SKM-1 (cell line): ENCODE measurements around the gene APBB3.
A peak's percentile ranks its signal among the peaks of the same experiment; 100 is the strongest.

Experiments used
- DNase-seq: peaks from one replicate; lab custom pipeline; 2025; ENCODE audit not compliant: unreplicated experiment; lab: John Stamatoyannopoulos, UW

APBB3 gene

GRCh38 chr5:140555747-140556312 lies 8.6 kb downstream of the APBB3 start:
- no peak for DNase-seq

- no peak for DNase-seq
Observed at GRCh38 chr5:140554454-140554853, 9.9 kb downstream of the APBB3 start.

- DNase-seq = no peak
Observed at GRCh38 chr5:140553657-140554056, 10.7 kb downstream of the APBB3 start.

DNA sequence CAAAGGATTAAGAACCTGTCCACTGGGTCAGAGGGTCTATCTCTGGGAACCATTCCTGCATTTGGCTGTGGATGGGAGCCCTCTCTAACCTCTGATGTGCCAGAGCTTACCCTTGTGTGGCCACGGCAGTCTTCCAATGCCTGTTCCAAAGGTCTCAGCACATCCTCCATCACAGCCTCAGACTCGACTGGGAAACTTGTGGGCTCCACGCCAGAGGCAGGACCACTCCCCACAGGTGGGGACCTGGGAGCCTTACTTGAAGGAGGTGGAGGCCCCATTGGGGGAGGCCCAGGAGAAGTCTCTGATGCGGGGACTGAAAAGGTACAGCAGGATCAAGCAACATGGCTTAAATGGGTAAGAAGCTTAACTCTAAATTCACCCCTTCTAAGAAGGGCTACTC lies 12.5 kb downstream of the APBB3 start:
- no peak for DNase-seq

GRCh38 chr5:140550147-140551079 lies 14.0 kb downstream of the APBB3 start:
- no peak for DNase-seq

DNA sequence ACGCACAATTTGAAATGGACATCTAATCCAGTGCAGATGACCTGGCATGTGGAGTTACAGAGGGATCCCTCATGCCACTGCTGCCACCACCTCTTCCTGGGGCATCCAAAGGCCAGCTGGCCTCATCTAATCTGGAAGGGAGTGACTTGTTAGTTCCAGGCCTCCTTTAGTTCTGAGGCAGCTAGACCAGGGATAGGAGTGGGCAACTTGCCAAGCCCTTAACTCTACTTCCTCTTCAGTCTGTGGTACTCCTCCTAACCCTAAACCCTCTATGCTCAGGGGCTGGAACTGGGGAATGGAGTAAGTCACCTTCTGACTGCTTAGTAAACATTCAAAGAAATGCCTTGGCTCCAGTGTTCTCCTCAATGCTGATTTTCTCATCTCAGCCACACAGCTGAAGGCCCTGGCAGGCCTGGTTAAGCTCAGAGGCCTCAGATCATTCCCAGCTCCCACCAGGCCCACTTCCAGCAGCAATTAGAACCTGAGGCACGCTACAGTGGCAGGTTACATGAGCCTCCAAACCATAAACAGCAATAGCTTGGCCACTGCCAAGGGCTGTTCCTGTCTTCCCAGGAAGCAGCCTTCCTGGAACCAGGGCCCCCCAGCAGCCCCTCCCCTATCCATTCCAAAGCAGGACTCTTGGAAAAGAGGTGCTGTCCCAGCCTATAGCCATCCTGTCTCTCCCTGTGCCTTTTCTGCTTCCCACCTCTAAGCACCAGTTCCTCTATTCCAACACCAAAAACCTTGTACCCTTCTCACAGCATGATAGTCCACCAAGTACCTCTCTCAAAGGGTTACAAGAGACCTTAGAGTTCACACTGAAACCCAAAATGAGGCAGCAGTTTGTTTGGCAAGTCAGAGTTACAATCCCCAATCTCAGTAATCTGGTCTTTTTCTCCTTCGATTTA lies 14.9 kb downstream of the APBB3 start:
- DNase-seq = peak; percentile 84

- no peak for DNase-seq
Observed at GRCh38 chr5:140548791-140549190, 15.6 kb downstream of the APBB3 start.

- no peak for DNase-seq
Observed at GRCh38 chr5:140548300-140548688, 16.1 kb downstream of the APBB3 start.

DNA sequence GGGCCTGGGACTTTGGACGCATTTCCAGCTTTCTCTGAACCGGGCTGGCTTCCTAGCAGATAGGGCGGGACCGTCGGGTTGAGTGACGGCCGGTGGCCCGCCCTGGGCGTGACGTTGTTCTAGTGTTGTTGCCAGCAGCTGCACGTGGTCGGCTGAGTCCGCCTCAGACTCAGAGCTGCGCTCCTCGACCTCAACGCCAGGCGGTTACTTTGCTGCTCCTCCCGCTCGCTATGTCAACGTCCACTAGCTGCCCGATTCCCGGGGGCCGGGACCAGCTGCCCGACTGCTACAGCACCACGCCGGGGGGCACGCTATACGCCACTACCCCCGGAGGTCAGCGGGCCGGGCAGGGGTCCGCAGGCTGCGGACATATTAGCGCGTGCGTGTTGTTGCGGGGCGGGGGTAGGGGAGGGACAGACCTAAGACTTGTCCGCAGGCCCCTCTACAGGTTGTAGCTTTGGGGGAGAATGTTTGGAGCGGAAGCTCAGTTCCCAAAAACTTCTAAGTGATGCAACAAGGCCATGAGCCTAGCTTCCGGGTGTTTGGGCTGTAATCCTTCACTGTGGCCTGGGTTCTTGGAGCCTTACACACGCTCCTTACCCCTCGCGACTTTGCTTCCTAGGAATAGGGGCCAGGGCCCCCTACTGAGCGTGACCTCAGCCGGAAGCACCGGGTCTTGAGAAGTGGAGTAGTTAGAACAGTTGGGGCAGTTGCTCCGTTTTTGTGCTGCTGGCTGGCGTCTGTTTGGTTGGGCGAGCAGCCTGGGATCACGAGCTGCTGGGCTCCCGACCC lies 16.7 kb downstream of the APBB3 start, which contains the start of gene EIF4EBP3:
TSS of gene EIF4EBP3 (plus strand) at position 155 of the 792 bp plus-strand sequence. CDS start at position 231, 76 bp downstream.
- peak; percentile 90 for DNase-seq

DNA sequence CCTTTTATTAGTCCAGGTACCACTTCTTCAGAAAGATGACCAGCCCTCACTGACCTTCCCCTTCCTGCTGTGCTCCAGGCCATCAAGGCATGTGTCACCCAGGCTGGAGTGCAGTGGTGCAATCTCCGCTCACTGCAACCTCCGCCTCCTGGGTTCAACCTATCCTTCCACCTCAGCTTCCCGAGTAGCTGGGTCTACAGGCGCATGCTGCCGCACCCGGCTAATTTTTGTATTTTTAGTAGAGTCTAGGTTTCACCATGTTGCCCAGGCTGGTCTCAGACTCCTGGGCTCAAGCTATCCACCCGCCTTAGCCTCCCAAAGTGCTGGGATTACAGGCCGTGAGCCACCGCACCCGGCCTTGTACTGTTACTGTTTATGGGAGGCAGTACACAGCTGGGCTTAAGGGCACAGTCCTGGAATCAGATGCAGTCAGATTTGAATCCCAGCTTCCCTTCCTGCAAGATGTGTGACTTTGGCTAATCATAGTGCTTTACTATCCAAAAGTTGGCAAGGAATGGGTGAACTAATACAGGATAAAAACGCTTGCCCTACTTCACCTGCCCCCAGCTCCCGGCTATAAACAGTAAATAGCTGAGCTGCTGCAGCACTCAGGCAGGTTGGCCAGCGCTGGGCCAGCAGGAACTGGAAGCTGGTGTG lies 17.4 kb downstream of the APBB3 start:
- DNase-seq = no peak

DNA sequence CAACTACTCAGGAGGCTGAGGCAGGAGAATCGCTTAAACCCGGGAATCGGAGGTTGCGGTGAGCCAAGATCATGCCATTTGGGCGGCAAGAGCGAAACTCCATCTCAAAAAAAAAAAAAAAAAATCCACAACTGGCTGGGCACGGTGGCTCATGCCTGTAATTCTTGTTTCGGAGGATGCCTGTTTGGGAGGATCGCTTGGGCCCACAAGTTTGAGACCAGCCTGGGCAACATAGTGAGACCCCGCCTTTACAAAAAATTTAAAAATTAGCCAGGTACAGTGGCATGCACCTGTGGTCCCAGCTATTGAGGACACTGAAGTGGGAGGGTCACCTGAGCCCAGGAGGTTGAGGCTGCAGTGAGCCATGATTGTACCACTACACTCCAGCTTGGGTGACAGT lies 18.8 kb downstream of the APBB3 start:
- DNase-seq = no peak

- DNase-seq = no peak
Observed at GRCh38 chr5:140544986-140545385, 19.4 kb downstream of the APBB3 start.

DNA sequence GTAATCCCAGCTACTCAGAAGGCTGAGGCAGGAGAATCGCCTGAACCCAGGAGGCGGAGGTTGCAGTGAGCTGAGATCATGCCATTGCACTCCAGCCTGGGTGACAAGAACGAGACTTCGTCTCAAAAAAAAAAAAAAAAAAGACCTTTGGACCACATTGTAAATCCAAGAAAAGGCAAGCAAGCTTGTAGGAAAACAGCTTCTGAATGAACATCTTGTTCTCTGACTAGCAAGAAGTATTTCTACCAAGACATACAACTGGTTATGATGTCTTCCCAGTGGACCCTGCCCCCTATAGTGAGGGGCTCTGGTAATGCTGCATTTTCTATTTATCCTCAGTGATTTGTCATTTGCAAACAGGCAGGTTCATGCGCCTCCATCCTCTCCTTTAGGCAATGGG lies 21.4 kb downstream of the APBB3 start:
- DNase-seq = no peak

- no peak for DNase-seq
Observed at GRCh38 chr5:140540227-140540626, 24.2 kb downstream of the APBB3 start.

GRCh38 chr5:140524003-140524402 lies 40.4 kb downstream of the APBB3 start:
- no peak for DNase-seq

DNA sequence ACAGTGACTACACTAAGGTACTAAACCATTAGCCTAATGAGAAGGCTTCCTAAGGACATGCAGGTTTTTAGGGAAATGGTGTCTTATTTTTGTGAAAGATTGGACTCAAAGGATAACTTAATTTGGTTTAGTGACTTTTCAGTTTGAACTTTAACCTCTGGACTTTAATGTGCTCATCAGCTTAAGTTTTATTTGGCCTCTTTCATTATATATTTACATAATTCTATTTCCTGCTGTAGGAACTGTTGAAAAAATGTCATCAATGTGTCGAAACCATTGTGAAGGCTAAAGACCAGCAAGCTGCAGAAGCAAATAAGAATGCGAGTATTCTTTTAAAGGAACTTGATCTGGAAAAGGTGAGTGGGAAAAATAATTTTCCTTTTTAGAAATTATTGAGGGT lies 51.3 kb downstream of the APBB3 start:
- no peak for DNase-seq

DNA sequence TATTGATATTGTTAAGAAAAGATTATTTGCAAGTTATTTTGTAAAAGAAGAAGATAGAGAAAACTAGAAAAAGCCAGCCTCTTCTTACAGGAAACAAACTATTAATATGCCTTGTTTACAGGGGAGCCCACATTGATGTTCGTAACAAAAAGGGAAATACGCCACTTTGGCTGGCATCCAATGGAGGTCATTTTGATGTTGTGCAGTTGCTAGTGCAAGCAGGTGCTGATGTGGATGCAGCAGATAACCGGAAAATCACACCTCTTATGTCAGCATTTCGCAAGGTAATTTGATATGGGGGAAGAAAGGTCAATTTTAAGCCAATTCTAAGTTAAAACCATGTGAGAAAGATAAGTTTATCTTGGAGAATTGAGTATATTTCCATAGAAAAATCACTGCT lies 54.5 kb downstream of the APBB3 start:
- DNase-seq = no peak
